ENCODE data around the gene SP5.
"Not testable (repeated sequence)": the region's sequence is repeated elsewhere in the genome, so short reads cannot be mapped to it uniquely, and the experiment has no call there.

DNA sequence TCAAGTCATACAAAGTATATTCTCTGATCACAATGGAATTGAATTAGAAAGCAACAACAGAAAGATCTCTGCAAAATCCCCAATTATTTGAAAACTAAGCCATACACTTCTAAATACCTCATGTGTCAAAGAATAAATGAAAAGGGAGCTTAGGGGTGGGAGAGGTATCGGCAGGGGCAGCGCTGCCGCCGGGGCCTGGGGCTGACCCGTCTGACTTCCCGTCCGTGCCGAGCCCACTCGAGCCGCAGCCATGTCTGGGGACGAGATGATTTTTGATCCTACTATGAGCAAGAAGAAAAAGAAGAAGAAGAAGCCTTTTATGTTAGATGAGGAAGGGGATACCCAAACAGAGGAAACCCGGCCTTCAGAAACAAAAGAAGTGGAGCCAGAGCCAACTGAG, 36.4 kb downstream of the SP5 start:
- TF ChIP-seq CTCF (conservative IDR thresholded peaks at IDR 0.05; ENCODE audit: low read depth, low read length); EZH2 (IDR thresholded peaks at IDR 0.05; ENCODE audit: low read length, unreplicated experiment); EZH2phosphoT487 (IDR thresholded peaks at IDR 0.05; ENCODE audit: borderline replicate concordance, low read length): not testable (repeated sequence)
